ENCODE measurements around the gene PCSK6. TPM values are rescaled to one million over a fixed set of nuclear protein-coding genes. Genes with fewer than 3 reads are reported as not detected.

Gene PCSK6
- total and polyA plus RNA-seq, 2 of the 8 experiments (the other 6 are each of a cell fraction or from before 2014, with no cell fraction given), result 1.9 to 4.0 TPM

- no peak for TF ChIP-seq SIX5 (IDR thresholded peaks at IDR 0.05; ENCODE audit: low read depth, low read length)
- TF ChIP-seq KDM4A (IDR thresholded peaks at IDR 0.05; ENCODE audit: low read depth, low read length, severe bottlenecking), result no peak
- TF ChIP-seq RAD21 (IDR thresholded peaks at IDR 0.05 in 1 of 2, conservative IDR thresholded peaks at IDR 0.05 in 1 of 2; ENCODE audit: low read depth in 2 of 2, low read length in 2 of 2), result peak; percentile 51 to 68
- TF ChIP-seq CTCF (IDR thresholded peaks at IDR 0.05; ENCODE audit: control extremely low read depth in 1 of 3, insufficient read depth in 1 of 3, low read depth in 1 of 3, low read length in 3 of 3), result peak; percentile 70 to 82 (median 77)
- TF ChIP-seq NRF1 (IDR thresholded peaks at IDR 0.05; ENCODE audit: low read depth, low read length), result no peak
- TF ChIP-seq TEAD4 (IDR thresholded peaks at IDR 0.05; ENCODE audit: low read depth, low read length), result no peak
- no peak for TF ChIP-seq TCF12 (IDR thresholded peaks at IDR 0.05; ENCODE audit: low read depth, low read length)
- TF ChIP-seq GTF2F1 (IDR thresholded peaks at IDR 0.05; ENCODE audit: borderline replicate concordance, low read depth, low read length), result no peak
- TF ChIP-seq SP2 (IDR thresholded peaks at IDR 0.05; ENCODE audit: low read length), result no peak
- no peak for TF ChIP-seq JUN (IDR thresholded peaks at IDR 0.05; ENCODE audit: low read depth, low read length)
- TF ChIP-seq SIN3A (conservative IDR thresholded peaks at IDR 0.05 in 1 of 2, IDR thresholded peaks at IDR 0.05 in 1 of 2; ENCODE audit: low read depth in 1 of 2, low read length in 2 of 2), result no peak
- TF ChIP-seq CREB1 (IDR thresholded peaks at IDR 0.05), result no peak
- TF ChIP-seq E2F6 (IDR thresholded peaks at IDR 0.05), result peak; percentile 36
- TF ChIP-seq TAF1 (IDR thresholded peaks at IDR 0.05; ENCODE audit: low read depth, low read length), result no peak
- no peak for TF ChIP-seq ZNF274 (IDR thresholded peaks at IDR 0.05; ENCODE audit: borderline replicate concordance, extremely low read depth, low read length)
- TF ChIP-seq SRF (IDR thresholded peaks at IDR 0.05; ENCODE audit: low read depth, low read length), result no peak
- no peak for TF ChIP-seq FOSL1 (IDR thresholded peaks at IDR 0.05; ENCODE audit: insufficient read depth, low read depth, low read length)
- TF ChIP-seq, protein P1, sequence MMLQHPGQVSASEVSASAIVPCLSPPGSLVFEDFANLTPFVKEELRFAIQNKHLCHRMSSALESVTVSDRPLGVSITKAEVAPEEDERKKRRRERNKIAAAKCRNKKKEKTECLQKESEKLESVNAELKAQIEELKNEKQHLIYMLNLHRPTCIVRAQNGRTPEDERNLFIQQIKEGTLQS (IDR thresholded peaks at IDR 0.05; ENCODE audit: insufficient read depth, low read depth, low read length), result no peak
These were observed 219.9 kb downstream of the PCSK6 start (continued) for GRCh38 chr15:101269479-101270223.

All from H1 (cell line).